ENCODE results near the gene SHISAL2B. TPM values are rescaled to one million over a fixed set of nuclear protein-coding genes. Genes with fewer than 3 reads are reported as not detected.
A peak's percentile ranks its signal among the peaks of the same experiment; 100 is the strongest.

The SHISAL2B gene
- total RNA-seq (not detected in 2 replicates), polyA plus RNA-seq (0.56 TPM in 1 of 2 replicates, not detected in the other)

DNA sequence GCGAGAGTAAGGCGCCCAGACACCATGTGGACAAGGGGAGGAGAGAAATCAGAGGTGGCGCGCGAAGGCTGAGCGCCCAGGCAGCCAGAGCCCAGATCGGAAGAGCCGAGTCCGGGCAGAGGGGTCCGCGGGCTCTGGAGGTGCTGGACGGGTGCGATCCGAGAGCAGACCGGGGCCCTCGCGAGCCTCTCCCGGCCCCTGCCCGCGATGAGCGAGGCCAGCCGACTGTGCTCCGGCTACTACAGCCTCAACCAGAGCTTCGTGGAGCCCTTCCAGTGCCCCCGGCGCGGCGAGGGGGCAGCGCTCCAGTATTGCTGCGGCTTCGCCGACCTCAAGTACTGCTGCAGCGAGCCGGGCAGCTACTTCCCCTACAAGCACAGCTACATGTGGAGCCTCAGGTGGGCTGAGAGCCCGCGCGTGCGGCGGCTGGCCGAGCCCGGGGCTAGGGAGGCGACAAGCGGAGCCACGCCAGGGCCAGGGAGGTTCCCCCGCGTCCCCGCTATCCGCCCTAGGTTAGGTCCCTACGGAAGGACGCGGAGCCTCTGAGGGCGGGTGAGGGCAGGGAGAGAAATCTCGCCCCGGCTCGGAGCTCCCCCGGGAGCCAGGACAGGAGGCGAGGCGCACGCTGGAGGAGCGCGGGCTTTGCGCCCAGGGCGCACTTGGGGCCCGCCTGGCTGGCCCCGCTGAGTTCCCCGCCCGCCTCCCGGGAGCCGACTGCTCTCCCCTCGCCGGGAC, at the start of gene SHISAL2B:
TSS of gene SHISAL2B (plus strand) at position 87 of the 735 bp plus-strand sequence. CDS start at position 208, 121 bp downstream.
- Histone ChIP-seq H3K4me1 (ENCODE audit: insufficient read depth) (peaks cover 9% of the 10 kb centered on the region), H3K4me3 (peak within 1 kb of the TSS; percentile 31), H3K27ac (no peak within 1 kb of the TSS), H3K27me3 (peaks cover 51% of the 10 kb centered on the region), H3K36me3 (replicated peaks; ENCODE audit: insufficient read depth, low read depth) (no peaks in the 10 kb centered on the region), H3K4me2 (peak within 1 kb of the TSS; percentile 99), H3K9me3 (ENCODE audit: low read depth) (no peaks in the 10 kb centered on the region), H3K9me2 (replicated peaks; ENCODE audit: insufficient read depth) (no peaks in the 10 kb centered on the region), H4K20me1 (ENCODE audit: insufficient read depth, poor library complexity, severe bottlenecking) (no peaks in the 10 kb centered on the region), H3K79me2 (no peaks in the 10 kb centered on the region), H2AFZ (peak within 1 kb of the TSS; percentile 79)
- TF ChIP-seq EZH2phosphoT487 (IDR thresholded peaks at IDR 0.05; ENCODE audit: low read depth, severe bottlenecking, unreplicated experiment) (no peak), EZH2 (IDR thresholded peaks at IDR 0.05; ENCODE audit: borderline replicate concordance) (peak; percentile 12)
- peak; percentile 35 for DNase-seq (ENCODE audit: low spot score)
- WGBS (ENCODE audit: low lambda C conversion rate, missing lambda C conversion rate), result 2% methylated on average over 68 of the region's 71 CpGs

DNA sequence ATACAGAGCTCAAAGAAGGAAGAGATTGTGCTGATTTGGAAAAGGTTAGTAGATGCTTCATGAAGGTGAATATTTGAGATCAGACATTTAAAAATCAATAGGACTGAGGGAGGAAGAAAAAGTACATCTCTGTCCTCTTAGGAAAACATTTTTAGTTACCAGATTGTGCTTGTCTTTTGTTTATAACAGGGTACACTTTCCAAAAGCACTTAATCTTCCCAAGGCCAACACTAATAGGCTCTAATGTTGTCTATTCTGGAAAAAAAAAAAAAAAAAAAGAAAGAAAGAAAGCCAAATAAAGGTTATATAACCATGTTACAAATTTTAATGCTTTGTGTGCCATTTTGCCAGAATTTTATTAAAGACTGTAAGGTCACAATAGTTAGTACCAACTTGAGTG, 45.5 kb upstream of the SHISAL2B start:
- Histone ChIP-seq H3K9me3 (ENCODE audit: low read depth) (no peaks in the 10 kb centered on the region), H2AFZ (no peak overlapping the region), H3K36me3 (replicated peaks; ENCODE audit: insufficient read depth, low read depth) (no peaks in the 10 kb centered on the region), H3K79me2 (no peaks in the 10 kb centered on the region), H3K9me2 (replicated peaks; ENCODE audit: insufficient read depth) (no peaks in the 10 kb centered on the region), H4K20me1 (ENCODE audit: insufficient read depth, poor library complexity, severe bottlenecking) (no peaks in the 10 kb centered on the region), H3K4me3 (no peak overlapping the region), H3K27ac (no peak overlapping the region), H3K4me1 (ENCODE audit: insufficient read depth) (no peaks in the 10 kb centered on the region), H3K4me2 (no peak overlapping the region), H3K27me3 (no peaks in the 10 kb centered on the region)
- DNase-seq (ENCODE audit: low spot score), result no peak
- TF ChIP-seq EZH2 (IDR thresholded peaks at IDR 0.05; ENCODE audit: borderline replicate concordance) (no peak), EZH2phosphoT487 (IDR thresholded peaks at IDR 0.05; ENCODE audit: low read depth, severe bottlenecking, unreplicated experiment) (no peak)
- TF ChIP-seq, protein P1, sequence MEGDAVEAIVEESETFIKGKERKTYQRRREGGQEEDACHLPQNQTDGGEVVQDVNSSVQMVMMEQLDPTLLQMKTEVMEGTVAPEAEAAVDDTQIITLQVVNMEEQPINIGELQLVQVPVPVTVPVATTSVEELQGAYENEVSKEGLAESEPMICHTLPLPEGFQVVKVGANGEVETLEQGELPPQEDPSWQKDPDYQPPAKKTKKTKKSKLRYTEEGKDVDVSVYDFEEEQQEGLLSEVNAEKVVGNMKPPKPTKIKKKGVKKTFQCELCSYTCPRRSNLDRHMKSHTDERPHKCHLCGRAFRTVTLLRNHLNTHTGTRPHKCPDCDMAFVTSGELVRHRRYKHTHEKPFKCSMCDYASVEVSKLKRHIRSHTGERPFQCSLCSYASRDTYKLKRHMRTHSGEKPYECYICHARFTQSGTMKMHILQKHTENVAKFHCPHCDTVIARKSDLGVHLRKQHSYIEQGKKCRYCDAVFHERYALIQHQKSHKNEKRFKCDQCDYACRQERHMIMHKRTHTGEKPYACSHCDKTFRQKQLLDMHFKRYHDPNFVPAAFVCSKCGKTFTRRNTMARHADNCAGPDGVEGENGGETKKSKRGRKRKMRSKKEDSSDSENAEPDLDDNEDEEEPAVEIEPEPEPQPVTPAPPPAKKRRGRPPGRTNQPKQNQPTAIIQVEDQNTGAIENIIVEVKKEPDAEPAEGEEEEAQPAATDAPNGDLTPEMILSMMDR (IDR thresholded peaks at IDR 0.05; ENCODE audit: poor library complexity), result no peak

DNA sequence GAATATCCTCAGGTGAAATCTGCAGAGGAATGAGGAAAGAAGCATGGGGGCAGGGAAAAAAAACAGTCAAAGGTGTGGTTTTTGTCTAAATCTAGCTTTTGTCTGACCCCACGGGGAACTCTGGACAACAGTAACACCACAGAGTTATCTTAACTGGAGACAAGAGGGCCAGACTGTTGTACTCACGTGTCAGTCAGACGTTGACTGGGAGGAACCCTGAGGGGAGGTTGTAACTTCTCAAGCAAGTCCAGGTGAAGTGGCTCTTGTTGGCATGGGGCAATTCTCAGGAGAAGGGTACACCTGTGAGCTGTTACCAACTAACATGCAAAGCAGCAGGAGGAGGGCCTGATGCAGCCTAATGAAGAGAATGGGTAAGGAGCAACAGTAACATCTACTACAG, 44.1 kb upstream of the SHISAL2B start:
- DNase-seq (ENCODE audit: low spot score), result no peak
- WGBS (ENCODE audit: low lambda C conversion rate, missing lambda C conversion rate), result 42% methylated on average over 3 of the region's 3 CpGs
- TF ChIP-seq EZH2 (IDR thresholded peaks at IDR 0.05; ENCODE audit: borderline replicate concordance) (no peak), EZH2phosphoT487 (IDR thresholded peaks at IDR 0.05; ENCODE audit: low read depth, severe bottlenecking, unreplicated experiment) (no peak)
- TF ChIP-seq, protein P1 (IDR thresholded peaks at IDR 0.05; ENCODE audit: poor library complexity), result no peak

GRCh38 chr5:64649512-64649911, 40.8 kb upstream of the SHISAL2B start:
- whole genome bisulfite sequencing (ENCODE audit: low lambda C conversion rate, missing lambda C conversion rate), result 66% methylated on average over 2 of the region's 2 CpGs
- DNase-seq (ENCODE audit: low spot score), result no peak
- Histone ChIP-seq H3K9me3 (ENCODE audit: low read depth) (no peaks in the 10 kb centered on the region), H3K27me3 (no peaks in the 10 kb centered on the region), H3K36me3 (replicated peaks; ENCODE audit: insufficient read depth, low read depth) (no peaks in the 10 kb centered on the region), H3K9me2 (replicated peaks; ENCODE audit: insufficient read depth) (no peaks in the 10 kb centered on the region), H3K4me2 (no peak overlapping the region), H4K20me1 (ENCODE audit: insufficient read depth, poor library complexity, severe bottlenecking) (no peaks in the 10 kb centered on the region), H3K4me3 (no peak overlapping the region), H3K27ac (no peak overlapping the region), H2AFZ (no peak overlapping the region), H3K79me2 (no peaks in the 10 kb centered on the region), H3K4me1 (ENCODE audit: insufficient read depth) (peaks cover 10% of the 10 kb centered on the region)
- TF ChIP-seq EZH2phosphoT487 (IDR thresholded peaks at IDR 0.05; ENCODE audit: low read depth, severe bottlenecking, unreplicated experiment), result no peak
- TF ChIP-seq, protein P1 (IDR thresholded peaks at IDR 0.05; ENCODE audit: poor library complexity), result no peak
- no peak for TF ChIP-seq EZH2 (IDR thresholded peaks at IDR 0.05; ENCODE audit: borderline replicate concordance)

More for the DNA sequence above, 44.1 kb upstream of the SHISAL2B start:
- Histone ChIP-seq H3K36me3 (replicated peaks; ENCODE audit: insufficient read depth, low read depth) (no peaks in the 10 kb centered on the region), H3K4me1 (ENCODE audit: insufficient read depth) (no peaks in the 10 kb centered on the region), H3K4me2 (no peak overlapping the region), H3K9me3 (ENCODE audit: low read depth) (no peaks in the 10 kb centered on the region), H3K9me2 (replicated peaks; ENCODE audit: insufficient read depth) (no peaks in the 10 kb centered on the region), H3K27me3 (no peaks in the 10 kb centered on the region), H4K20me1 (ENCODE audit: insufficient read depth, poor library complexity, severe bottlenecking) (no peaks in the 10 kb centered on the region), H3K4me3 (no peak overlapping the region), H3K79me2 (no peaks in the 10 kb centered on the region), H2AFZ (no peak overlapping the region), H3K27ac (no peak overlapping the region)

All from hepatocyte (in vitro differentiated cells).